ENCODE results near the gene SPOCK3. TPM values are rescaled to one million over a fixed set of nuclear protein-coding genes. Genes with fewer than 3 reads are reported as not detected.
A peak's percentile ranks its signal among the peaks of the same experiment; 100 is the strongest.

SPOCK3 gene
- total RNA-seq, 1 donor from 2014 or later = 0.53 TPM

DNA sequence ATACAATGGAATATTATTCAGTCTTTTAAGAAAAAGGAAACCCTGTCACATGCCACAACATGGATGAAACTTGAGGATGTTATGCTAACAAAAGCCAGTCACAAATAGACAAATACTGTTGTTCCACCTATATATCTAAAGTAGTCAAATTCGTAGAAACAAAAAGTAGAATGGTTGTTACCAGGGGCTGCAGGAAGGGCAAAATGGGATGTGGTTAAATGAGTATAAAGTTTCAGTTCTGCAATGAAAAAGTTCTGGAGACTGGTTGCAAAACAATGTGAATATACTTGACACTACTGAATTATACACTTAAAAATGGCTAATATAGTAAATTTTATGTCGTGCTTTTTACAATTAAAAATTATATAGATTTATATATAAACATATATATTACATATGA lies 12.2 kb downstream of the SPOCK3 start:
- TF ChIP-seq, protein P1, sequence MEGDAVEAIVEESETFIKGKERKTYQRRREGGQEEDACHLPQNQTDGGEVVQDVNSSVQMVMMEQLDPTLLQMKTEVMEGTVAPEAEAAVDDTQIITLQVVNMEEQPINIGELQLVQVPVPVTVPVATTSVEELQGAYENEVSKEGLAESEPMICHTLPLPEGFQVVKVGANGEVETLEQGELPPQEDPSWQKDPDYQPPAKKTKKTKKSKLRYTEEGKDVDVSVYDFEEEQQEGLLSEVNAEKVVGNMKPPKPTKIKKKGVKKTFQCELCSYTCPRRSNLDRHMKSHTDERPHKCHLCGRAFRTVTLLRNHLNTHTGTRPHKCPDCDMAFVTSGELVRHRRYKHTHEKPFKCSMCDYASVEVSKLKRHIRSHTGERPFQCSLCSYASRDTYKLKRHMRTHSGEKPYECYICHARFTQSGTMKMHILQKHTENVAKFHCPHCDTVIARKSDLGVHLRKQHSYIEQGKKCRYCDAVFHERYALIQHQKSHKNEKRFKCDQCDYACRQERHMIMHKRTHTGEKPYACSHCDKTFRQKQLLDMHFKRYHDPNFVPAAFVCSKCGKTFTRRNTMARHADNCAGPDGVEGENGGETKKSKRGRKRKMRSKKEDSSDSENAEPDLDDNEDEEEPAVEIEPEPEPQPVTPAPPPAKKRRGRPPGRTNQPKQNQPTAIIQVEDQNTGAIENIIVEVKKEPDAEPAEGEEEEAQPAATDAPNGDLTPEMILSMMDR (IDR thresholded peaks at IDR 0.05; ENCODE audit: insufficient read depth, low read length, severe bottlenecking) = no peak
- DNase-seq (ENCODE audit: low read depth) = no peak
- Histone ChIP-seq H3K27me3 (ENCODE audit: control insufficient read depth, insufficient read depth, low read length) (no peaks in the 10 kb centered on the region), H3K4me3 (ENCODE audit: low read depth, low read length) (no peak overlapping the region), H3K36me3 (ENCODE audit: control insufficient read depth, insufficient read depth, low read length) (no peaks in the 10 kb centered on the region)
- no peak for FAIRE-seq

- DNase-seq (ENCODE audit: low read depth) (no peak), FAIRE-seq (no peak)
- H3K27me3 ChIP-seq (ENCODE audit: control insufficient read depth, insufficient read depth, low read length) = no peaks in the 10 kb centered on the region
- H3K36me3 ChIP-seq (ENCODE audit: control insufficient read depth, insufficient read depth, low read length) = no peaks in the 10 kb centered on the region
- TF ChIP-seq, protein P1 (IDR thresholded peaks at IDR 0.05; ENCODE audit: insufficient read depth, low read length, severe bottlenecking) = no peak
- H3K4me3 ChIP-seq (ENCODE audit: low read depth, low read length) = no peak overlapping the region
Measured at GRCh38 chr4:167221084-167221483, 13.2 kb downstream of the SPOCK3 start.

GRCh38 chr4:167218022-167218608 lies 16.2 kb downstream of the SPOCK3 start:
- Histone ChIP-seq H3K36me3 (ENCODE audit: control insufficient read depth, insufficient read depth, low read length) (no peaks in the 10 kb centered on the region), H3K4me3 (ENCODE audit: low read depth, low read length) (no peak overlapping the region), H3K27me3 (ENCODE audit: control insufficient read depth, insufficient read depth, low read length) (no peaks in the 10 kb centered on the region)
- DNase-seq (ENCODE audit: low read depth) (peak; percentile 79), FAIRE-seq (no peak)
- TF ChIP-seq, protein P1 (IDR thresholded peaks at IDR 0.05; ENCODE audit: insufficient read depth, low read length, severe bottlenecking) = no peak

DNA sequence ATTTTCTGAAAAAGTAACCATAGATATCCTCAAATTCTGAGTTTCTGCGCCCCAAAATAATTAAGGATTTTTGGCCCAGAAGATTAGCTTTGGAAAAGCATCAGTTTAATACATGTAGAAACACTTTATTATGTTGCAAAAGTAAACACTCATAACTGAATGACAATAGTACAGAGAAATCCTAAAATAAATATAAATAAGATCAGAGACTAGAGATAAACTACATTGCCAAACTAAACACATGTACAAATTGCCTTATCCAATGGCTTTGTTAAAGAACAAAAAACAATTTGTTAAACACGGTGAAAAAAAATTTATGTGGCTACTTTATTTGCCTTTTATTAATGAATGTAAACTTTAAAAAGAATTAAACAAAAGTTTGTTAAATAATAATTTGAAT lies 17.5 kb downstream of the SPOCK3 start:
- TF ChIP-seq, protein P1 (IDR thresholded peaks at IDR 0.05; ENCODE audit: insufficient read depth, low read length, severe bottlenecking) = no peak
- no peaks in the 10 kb centered on the region for H3K36me3 ChIP-seq (ENCODE audit: control insufficient read depth, insufficient read depth, low read length)
- H3K4me3 ChIP-seq (ENCODE audit: low read depth, low read length) = no peak overlapping the region
- FAIRE-seq (no peak), DNase-seq (ENCODE audit: low read depth) (no peak)
- H3K27me3 ChIP-seq (ENCODE audit: control insufficient read depth, insufficient read depth, low read length) = no peaks in the 10 kb centered on the region

DNA sequence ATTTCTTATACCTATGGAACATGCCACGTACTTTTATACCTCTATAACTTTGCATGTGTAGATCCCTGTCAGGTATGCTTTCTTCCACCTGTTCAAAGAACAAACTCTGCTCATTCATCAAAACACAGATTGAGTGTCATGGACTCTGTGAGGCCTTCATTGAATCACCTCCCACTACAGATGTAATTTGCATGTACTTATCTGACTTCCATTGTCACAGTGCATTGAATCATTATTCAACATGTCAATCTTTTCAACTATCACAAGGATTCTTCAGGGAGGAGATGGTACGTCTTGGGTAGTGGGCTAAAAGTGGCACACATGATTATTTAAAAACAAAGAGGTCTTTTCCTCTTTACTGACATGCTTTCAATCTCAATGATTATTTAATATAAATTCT lies 24.1 kb downstream of the SPOCK3 start:
- DNase-seq (ENCODE audit: low read depth) (no peak), FAIRE-seq (no peak)
- Histone ChIP-seq H3K36me3 (ENCODE audit: control insufficient read depth, insufficient read depth, low read length) (no peaks in the 10 kb centered on the region), H3K4me3 (ENCODE audit: low read depth, low read length) (no peak overlapping the region), H3K27me3 (ENCODE audit: control insufficient read depth, insufficient read depth, low read length) (no peaks in the 10 kb centered on the region)
- TF ChIP-seq, protein P1 (IDR thresholded peaks at IDR 0.05; ENCODE audit: insufficient read depth, low read length, severe bottlenecking) = no peak
